Measurements from ENCODE around the gene ENO1.
"Not testable (repeated sequence)": the region's sequence is repeated elsewhere in the genome, so short reads cannot be mapped to it uniquely, and the experiment has no call there.

Gene ENO1

GRCh38 chr1:8910914-8911313 is 32.4 kb upstream of the ENO1 start:
- H3K27me3 ChIP-seq (ENCODE audit: control insufficient read depth in 5 of 5, insufficient read depth in 4 of 5, low read length in 5 of 5): peaks cover 0 to 4% (median 0%) of the 10 kb centered on the region in 5 donors
- no peak overlapping the region for H3K4me3 ChIP-seq (ENCODE audit: low read depth in 1 of 5, low read length in 5 of 5)
- H3K9me3 ChIP-seq (ENCODE audit: control insufficient read depth in 5 of 5, low read length in 5 of 5): no peaks in the 10 kb centered on the region
- no peaks in the 10 kb centered on the region for H3K4me1 ChIP-seq (ENCODE audit: control insufficient read depth in 5 of 5, insufficient read depth in 5 of 5, low read length in 5 of 5)
- no peaks in the 10 kb centered on the region for H3K36me3 ChIP-seq (ENCODE audit: control insufficient read depth in 5 of 5, insufficient read depth in 5 of 5, low read length in 5 of 5)
- no peak overlapping the region for H3K9ac ChIP-seq (ENCODE audit: low read length in 5 of 5)
- H3K27ac ChIP-seq (ENCODE audit: low read depth, low read length): no peak overlapping the region

GRCh38 chr1:8910331-8910730 is 31.8 kb upstream of the ENO1 start:
- Histone ChIP-seq H3K9ac (ENCODE audit: low read length in 5 of 5) (no peak overlapping the region), H3K36me3 (ENCODE audit: control insufficient read depth in 5 of 5, insufficient read depth in 5 of 5, low read length in 5 of 5) (no peaks in the 10 kb centered on the region), H3K27me3 (ENCODE audit: control insufficient read depth in 5 of 5, insufficient read depth in 4 of 5, low read length in 5 of 5) (peaks cover 0 to 4% (median 0%) of the 10 kb centered on the region in 5 donors), H3K27ac (ENCODE audit: low read depth, low read length) (no peak overlapping the region), H3K9me3 (ENCODE audit: control insufficient read depth in 5 of 5, low read length in 5 of 5) (no peaks in the 10 kb centered on the region), H3K4me1 (ENCODE audit: control insufficient read depth in 5 of 5, insufficient read depth in 5 of 5, low read length in 5 of 5) (no peaks in the 10 kb centered on the region), H3K4me3 (ENCODE audit: low read depth in 1 of 5, low read length in 5 of 5) (no peak overlapping the region)

- no peaks in the 10 kb centered on the region for H3K36me3 ChIP-seq (ENCODE audit: control insufficient read depth in 5 of 5, insufficient read depth in 5 of 5, low read length in 5 of 5)
- peaks cover 0 to 4% (median 3%) of the 10 kb centered on the region in 5 donors for H3K4me1 ChIP-seq (ENCODE audit: control insufficient read depth in 5 of 5, insufficient read depth in 5 of 5, low read length in 5 of 5)
- peaks cover 0 to 4% (median 0%) of the 10 kb centered on the region in 5 donors for H3K27me3 ChIP-seq (ENCODE audit: control insufficient read depth in 5 of 5, insufficient read depth in 4 of 5, low read length in 5 of 5)
- H3K9ac ChIP-seq (ENCODE audit: low read length in 5 of 5): no peak overlapping the region
- H3K9me3 ChIP-seq (ENCODE audit: control insufficient read depth in 5 of 5, low read length in 5 of 5): no peaks in the 10 kb centered on the region
- H3K4me3 ChIP-seq (ENCODE audit: low read depth in 1 of 5, low read length in 5 of 5): no peak overlapping the region
- H3K27ac ChIP-seq (ENCODE audit: low read depth, low read length): no peak overlapping the region
Measured at GRCh38 chr1:8908388-8909151, 30.1 kb upstream of the ENO1 start.

- H3K27ac ChIP-seq (ENCODE audit: low read depth, low read length): peak overlapping the region; percentile 21
- H3K36me3 ChIP-seq (ENCODE audit: control insufficient read depth in 5 of 5, insufficient read depth in 5 of 5, low read length in 5 of 5): no peaks in the 10 kb centered on the region
- H3K9me3 ChIP-seq (ENCODE audit: control insufficient read depth in 5 of 5, low read length in 5 of 5): no peaks in the 10 kb centered on the region
Measured at GRCh38 chr1:8905582-8906191, 27.2 kb upstream of the ENO1 start.

GRCh38 chr1:8903908-8904650 is 25.6 kb upstream of the ENO1 start:
- no peak overlapping the region for H3K27ac ChIP-seq (ENCODE audit: low read depth, low read length)
- no peaks in the 10 kb centered on the region for H3K36me3 ChIP-seq (ENCODE audit: control insufficient read depth in 5 of 5, insufficient read depth in 5 of 5, low read length in 5 of 5)
- H3K4me1 ChIP-seq (ENCODE audit: control insufficient read depth in 5 of 5, insufficient read depth in 5 of 5, low read length in 5 of 5): peaks cover 0 to 4% (median 3%) of the 10 kb centered on the region in 5 donors
- no peak overlapping the region for H3K4me3 ChIP-seq (ENCODE audit: low read depth in 1 of 5, low read length in 5 of 5)
- H3K9ac ChIP-seq (ENCODE audit: low read length in 5 of 5): no peak overlapping the region
- no peaks in the 10 kb centered on the region for H3K27me3 ChIP-seq (ENCODE audit: control insufficient read depth in 5 of 5, insufficient read depth in 4 of 5, low read length in 5 of 5)
- H3K9me3 ChIP-seq (ENCODE audit: control insufficient read depth in 5 of 5, low read length in 5 of 5): no peaks in the 10 kb centered on the region

More at GRCh38 chr1:8905582-8906191, 27.2 kb upstream of the ENO1 start:
- Histone ChIP-seq H3K4me1 (ENCODE audit: control insufficient read depth in 5 of 5, insufficient read depth in 5 of 5, low read length in 5 of 5) (peaks cover 0 to 4% (median 3%) of the 10 kb centered on the region in 5 donors), H3K27me3 (ENCODE audit: control insufficient read depth in 5 of 5, insufficient read depth in 4 of 5, low read length in 5 of 5) (no peaks in the 10 kb centered on the region), H3K4me3 (ENCODE audit: low read depth in 1 of 5, low read length in 5 of 5) (no peak overlapping the region), H3K9ac (ENCODE audit: low read length in 5 of 5) (no peak overlapping the region)

- Histone ChIP-seq H3K9ac (ENCODE audit: low read length in 5 of 5) (no peak overlapping the region), H3K27ac (ENCODE audit: low read depth, low read length) (no peak overlapping the region), H3K4me3 (ENCODE audit: low read depth in 1 of 5, low read length in 5 of 5) (no peak overlapping the region), H3K27me3 (ENCODE audit: control insufficient read depth in 5 of 5, insufficient read depth in 4 of 5, low read length in 5 of 5) (no peaks in the 10 kb centered on the region), H3K36me3 (ENCODE audit: control insufficient read depth in 5 of 5, insufficient read depth in 5 of 5, low read length in 5 of 5) (no peaks in the 10 kb centered on the region), H3K4me1 (ENCODE audit: control insufficient read depth in 5 of 5, insufficient read depth in 5 of 5, low read length in 5 of 5) (peaks cover 0 to 4% (median 3%) of the 10 kb centered on the region in 5 donors), H3K9me3 (ENCODE audit: control insufficient read depth in 5 of 5, low read length in 5 of 5) (no peaks in the 10 kb centered on the region)
Measured at GRCh38 chr1:8903410-8903809, 24.9 kb upstream of the ENO1 start.

- Histone ChIP-seq H3K4me1 (ENCODE audit: control insufficient read depth in 5 of 5, insufficient read depth in 5 of 5, low read length in 5 of 5) (peaks cover 0 to 4% (median 3%) of the 10 kb centered on the region in 5 donors), H3K27ac (ENCODE audit: low read depth, low read length) (no peak overlapping the region)
Measured at GRCh38 chr1:8902765-8903164, 24.3 kb upstream of the ENO1 start.

GRCh38 chr1:8900684-8901083 is 22.2 kb upstream of the ENO1 start:
- not testable (repeated sequence) for H3K4me3 ChIP-seq (ENCODE audit: low read depth in 1 of 5, low read length in 5 of 5); H3K27ac ChIP-seq (ENCODE audit: low read depth, low read length); H3K4me1 ChIP-seq (ENCODE audit: control insufficient read depth in 5 of 5, insufficient read depth in 5 of 5, low read length in 5 of 5); H3K9me3 ChIP-seq (ENCODE audit: control insufficient read depth in 5 of 5, low read length in 5 of 5); H3K27me3 ChIP-seq (ENCODE audit: control insufficient read depth in 5 of 5, insufficient read depth in 4 of 5, low read length in 5 of 5); H3K36me3 ChIP-seq (ENCODE audit: control insufficient read depth in 5 of 5, insufficient read depth in 5 of 5, low read length in 5 of 5); H3K9ac ChIP-seq (ENCODE audit: low read length in 5 of 5)

More at GRCh38 chr1:8902765-8903164, 24.3 kb upstream of the ENO1 start:
- Histone ChIP-seq H3K36me3 (ENCODE audit: control insufficient read depth in 5 of 5, insufficient read depth in 5 of 5, low read length in 5 of 5) (no peaks in the 10 kb centered on the region), H3K9me3 (ENCODE audit: control insufficient read depth in 5 of 5, low read length in 5 of 5) (no peaks in the 10 kb centered on the region), H3K9ac (ENCODE audit: low read length in 5 of 5) (no peak overlapping the region), H3K27me3 (ENCODE audit: control insufficient read depth in 5 of 5, insufficient read depth in 4 of 5, low read length in 5 of 5) (no peaks in the 10 kb centered on the region), H3K4me3 (ENCODE audit: low read depth in 1 of 5, low read length in 5 of 5) (no peak overlapping the region)

- Histone ChIP-seq H3K4me3 (ENCODE audit: low read depth in 1 of 5, low read length in 5 of 5) (no peak overlapping the region), H3K27ac (ENCODE audit: low read depth, low read length) (no peak overlapping the region)
Measured at GRCh38 chr1:8899046-8899445, 20.6 kb upstream of the ENO1 start.

GRCh38 chr1:8898418-8898817 is 19.9 kb upstream of the ENO1 start:
- not testable (repeated sequence) for H3K9ac ChIP-seq (ENCODE audit: low read length in 5 of 5); H3K9me3 ChIP-seq (ENCODE audit: control insufficient read depth in 5 of 5, low read length in 5 of 5); H3K4me1 ChIP-seq (ENCODE audit: control insufficient read depth in 5 of 5, insufficient read depth in 5 of 5, low read length in 5 of 5); H3K36me3 ChIP-seq (ENCODE audit: control insufficient read depth in 5 of 5, insufficient read depth in 5 of 5, low read length in 5 of 5); H3K27me3 ChIP-seq (ENCODE audit: control insufficient read depth in 5 of 5, insufficient read depth in 4 of 5, low read length in 5 of 5); H3K4me3 ChIP-seq (ENCODE audit: low read depth in 1 of 5, low read length in 5 of 5); H3K27ac ChIP-seq (ENCODE audit: low read depth, low read length)

More at GRCh38 chr1:8899046-8899445, 20.6 kb upstream of the ENO1 start:
- Histone ChIP-seq H3K36me3 (ENCODE audit: control insufficient read depth in 5 of 5, insufficient read depth in 5 of 5, low read length in 5 of 5) (no peaks in the 10 kb centered on the region), H3K27me3 (ENCODE audit: control insufficient read depth in 5 of 5, insufficient read depth in 4 of 5, low read length in 5 of 5) (no peaks in the 10 kb centered on the region), H3K9ac (ENCODE audit: low read length in 5 of 5) (no peak overlapping the region), H3K9me3 (ENCODE audit: control insufficient read depth in 5 of 5, low read length in 5 of 5) (no peaks in the 10 kb centered on the region), H3K4me1 (ENCODE audit: control insufficient read depth in 5 of 5, insufficient read depth in 5 of 5, low read length in 5 of 5) (peaks cover 0 to 2% (median 2%) of the 10 kb centered on the region in 5 donors)
